GM19395 (cell line): ENCODE measurements around the gene CTNNBL1.
"Not testable (repeated sequence)": the region's sequence is repeated elsewhere in the genome, so short reads cannot be mapped to it uniquely, and the experiment has no call there.

Experiments
- ATAC-seq: cut with Tn5 transposase; IDR thresholded peaks from one replicate; pipeline ENCODE4 v1.9.1; 2021; ENCODE audit warnings: mild to moderate bottlenecking, moderate library complexity; ENCODE audit not compliant: unreplicated experiment

The CTNNBL1 gene, protein sequence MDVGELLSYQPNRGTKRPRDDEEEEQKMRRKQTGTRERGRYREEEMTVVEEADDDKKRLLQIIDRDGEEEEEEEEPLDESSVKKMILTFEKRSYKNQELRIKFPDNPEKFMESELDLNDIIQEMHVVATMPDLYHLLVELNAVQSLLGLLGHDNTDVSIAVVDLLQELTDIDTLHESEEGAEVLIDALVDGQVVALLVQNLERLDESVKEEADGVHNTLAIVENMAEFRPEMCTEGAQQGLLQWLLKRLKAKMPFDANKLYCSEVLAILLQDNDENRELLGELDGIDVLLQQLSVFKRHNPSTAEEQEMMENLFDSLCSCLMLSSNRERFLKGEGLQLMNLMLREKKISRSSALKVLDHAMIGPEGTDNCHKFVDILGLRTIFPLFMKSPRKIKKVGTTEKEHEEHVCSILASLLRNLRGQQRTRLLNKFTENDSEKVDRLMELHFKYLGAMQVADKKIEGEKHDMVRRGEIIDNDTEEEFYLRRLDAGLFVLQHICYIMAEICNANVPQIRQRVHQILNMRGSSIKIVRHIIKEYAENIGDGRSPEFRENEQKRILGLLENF

DNA sequence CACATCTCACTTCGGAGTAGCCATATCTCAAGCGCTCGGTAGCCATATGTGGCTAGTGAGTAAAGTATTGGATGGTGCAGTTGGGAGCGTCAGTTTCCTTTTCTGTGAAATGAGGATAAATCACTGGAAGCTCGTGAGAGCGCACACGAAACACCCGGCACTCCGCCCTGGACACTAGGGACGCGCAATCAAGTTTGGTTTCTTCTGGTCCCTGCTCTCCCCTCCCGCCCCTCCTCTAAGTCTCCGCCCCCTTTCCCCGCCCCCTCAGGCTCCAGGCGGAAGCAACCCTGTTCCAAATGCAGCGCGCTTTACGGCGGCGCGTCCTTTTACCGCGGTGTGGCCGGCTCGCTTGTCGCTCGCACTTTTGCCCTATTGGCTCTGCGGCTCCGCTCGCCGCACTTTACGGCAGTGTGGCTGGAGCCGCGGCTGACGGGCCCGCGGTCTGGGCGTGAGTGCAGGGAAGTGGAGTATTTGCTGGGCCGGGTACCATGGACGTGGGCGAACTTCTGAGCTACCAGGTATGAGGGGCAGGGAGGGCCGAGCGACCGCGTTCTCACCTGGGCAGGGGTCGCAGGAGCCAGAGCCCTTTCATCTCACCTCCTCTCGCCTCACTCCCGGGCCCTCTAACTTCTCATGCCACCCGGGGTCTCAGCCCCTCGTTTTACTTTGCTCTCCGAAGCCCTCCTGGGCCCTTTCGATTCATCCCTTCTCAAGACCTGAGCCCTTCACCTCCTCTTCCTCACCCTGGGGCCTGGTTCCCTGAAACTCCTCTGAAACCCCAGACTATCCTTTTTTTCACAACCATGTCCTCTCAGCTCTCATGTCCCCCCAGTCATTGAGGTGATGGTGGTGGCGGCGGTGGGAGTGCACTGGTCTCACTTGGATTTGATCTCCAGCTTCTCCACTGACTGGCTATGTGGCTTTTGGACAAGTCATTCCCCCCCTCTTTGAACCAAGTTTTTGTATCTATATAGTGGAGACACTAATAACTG is at the start of gene CTNNBL1:
Gene CTNNBL1 (plus strand): TSS at position 396 of the 992 bp plus-strand sequence. CDS start 93 bp downstream, at position 489.
- peak; percentile 72 for ATAC-seq

DNA sequence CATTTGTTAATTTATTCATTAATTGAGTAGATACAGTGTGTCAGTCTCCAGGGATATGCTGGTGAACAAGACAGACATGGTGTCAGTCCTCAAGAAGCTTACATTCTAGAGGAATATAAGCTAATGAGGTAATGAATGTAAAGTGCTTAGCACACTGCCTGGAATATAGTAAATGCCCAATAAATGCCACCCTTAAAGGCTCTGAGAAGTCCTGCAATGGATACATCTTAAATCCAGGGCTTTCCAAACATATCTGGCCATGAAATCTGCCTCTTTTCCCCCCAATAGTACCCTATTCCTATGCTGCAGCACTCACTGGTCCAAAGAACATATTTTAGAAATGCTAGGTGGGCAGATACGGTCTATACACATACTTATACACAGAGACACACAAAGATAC is 49.2 kb upstream of the CTNNBL1 start:
- no peak for ATAC-seq

DNA sequence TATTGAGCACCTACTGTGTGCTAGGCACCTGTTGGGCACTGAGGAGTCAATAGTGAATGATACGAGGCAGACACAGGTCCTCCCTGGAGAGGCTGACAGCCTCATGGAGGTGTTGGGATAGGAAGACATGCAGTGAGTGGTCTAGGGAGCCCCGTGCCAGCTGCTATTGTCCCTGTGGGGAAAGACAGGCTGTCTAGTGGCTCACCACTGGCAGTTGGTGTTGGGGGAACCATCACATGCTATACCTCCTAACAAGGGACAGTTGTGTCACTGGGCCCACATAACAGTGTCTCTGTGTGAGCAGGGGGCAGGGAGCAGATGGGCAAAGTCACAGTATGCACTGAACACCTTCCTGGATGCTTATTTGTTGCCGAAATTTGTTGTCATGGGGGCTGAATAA is 45.9 kb upstream of the CTNNBL1 start:
- no peak for ATAC-seq

DNA sequence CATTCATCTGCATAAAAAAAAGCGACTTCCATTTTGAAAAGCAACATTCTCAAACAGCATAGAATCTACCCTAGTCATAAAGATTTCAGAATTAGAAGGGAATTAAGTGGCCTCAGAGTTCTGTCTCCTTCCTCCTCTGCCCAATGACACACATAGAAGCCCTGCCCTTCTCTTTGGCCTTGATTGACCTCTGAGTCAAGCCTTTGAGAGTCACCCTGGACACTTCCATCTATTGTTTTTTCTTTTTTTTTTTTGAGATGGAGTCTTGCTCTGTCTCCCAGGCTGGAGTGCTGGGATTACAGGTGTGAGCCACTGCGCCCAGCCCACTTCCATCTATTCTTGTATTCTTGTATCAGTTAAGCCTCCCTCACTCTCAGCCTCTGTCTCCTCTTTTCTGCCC is 44.8 kb upstream of the CTNNBL1 start:
- ATAC-seq = no peak

DNA sequence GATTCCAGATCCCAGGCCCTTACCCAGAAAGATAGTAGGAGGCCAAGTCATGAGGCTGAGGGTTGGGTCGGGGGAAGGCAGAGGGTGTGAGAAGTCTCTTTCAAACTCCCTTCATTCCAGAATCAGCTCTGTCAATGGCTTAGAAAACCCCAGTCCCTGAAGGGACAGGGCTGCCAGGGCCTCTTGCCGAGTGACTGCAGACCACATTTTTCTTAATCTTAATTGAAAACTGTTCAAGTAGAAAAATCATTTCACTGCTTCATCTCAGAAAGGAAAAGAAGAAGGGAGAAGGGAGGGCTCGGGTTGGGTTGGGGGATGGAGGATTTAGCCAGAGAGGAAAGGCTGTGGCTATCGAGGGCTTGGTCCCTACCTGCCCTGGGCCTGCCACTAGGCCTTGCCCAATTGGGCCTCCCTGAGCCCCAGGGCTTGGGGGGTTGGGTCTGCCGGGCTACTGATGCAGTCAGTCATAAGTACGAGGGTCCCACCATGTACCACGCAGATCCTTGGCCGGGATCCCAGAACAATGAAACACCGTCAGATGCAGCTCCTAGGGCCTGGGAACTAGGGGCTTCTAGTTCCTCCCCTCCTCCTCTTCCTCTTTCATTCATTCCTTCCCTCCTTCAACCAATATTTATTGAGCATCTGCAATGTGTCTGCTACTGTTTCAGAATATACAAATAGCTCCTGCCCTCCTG is 44.0 kb upstream of the CTNNBL1 start:
- ATAC-seq = no peak

DNA sequence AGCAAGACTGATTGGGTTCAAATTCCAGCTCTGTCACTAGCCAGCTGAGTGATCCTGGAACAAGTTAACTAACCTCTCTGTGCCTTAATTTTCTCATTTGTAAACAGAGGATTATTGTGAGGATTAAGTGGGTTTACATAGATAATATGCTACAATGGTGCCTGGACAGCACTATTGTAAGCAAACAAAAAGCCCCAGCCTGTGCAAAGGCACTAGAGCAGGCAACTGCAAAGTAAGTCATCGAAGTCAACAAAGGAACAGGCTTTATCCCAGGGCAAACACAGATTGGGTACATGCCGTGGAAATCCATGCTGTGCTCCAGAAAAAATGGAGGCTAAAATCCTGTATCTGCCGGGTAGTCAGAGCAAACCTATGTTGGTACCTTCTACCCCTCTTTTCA is 43.2 kb upstream of the CTNNBL1 start:
- ATAC-seq = no peak

DNA sequence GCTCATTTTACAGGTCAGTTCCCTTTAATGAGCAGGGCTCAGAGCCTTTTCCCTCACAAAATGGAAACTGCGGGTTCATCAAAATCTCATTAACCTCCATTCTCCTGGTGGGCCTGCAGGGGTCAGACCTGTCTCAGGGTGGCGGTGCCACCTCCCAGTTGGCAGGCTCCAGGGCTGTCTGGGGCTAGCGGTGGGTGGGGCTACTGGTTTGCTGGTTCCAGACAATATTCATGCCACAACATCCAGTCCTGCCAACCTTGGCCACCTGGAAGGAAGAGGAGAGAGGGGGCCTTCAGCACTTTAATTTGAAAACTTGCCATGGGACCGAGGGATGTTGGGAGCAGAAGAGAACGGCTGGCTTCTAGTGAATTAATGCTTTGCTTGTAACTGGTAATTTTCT is 41.9 kb upstream of the CTNNBL1 start:
- no peak for ATAC-seq

DNA sequence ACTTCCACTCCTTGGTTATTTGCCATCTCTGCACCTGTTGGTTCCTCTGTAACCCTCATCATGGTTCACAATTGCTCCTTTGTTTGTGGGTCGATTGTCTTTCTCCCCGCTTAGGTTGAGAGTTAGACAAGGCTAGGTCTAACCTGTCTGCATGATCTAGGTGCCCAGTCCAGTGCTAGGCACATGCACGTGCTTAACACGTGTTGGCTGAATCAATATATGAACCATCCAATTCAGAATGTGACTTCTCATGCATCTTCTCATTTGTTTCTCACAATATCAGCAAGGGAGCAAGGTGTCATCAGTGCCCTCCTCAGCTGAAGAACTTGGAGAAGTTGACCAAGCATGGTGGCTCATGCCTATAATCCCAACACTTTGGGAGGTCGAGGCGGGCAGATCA is 36.9 kb upstream of the CTNNBL1 start:
- ATAC-seq = no peak

DNA sequence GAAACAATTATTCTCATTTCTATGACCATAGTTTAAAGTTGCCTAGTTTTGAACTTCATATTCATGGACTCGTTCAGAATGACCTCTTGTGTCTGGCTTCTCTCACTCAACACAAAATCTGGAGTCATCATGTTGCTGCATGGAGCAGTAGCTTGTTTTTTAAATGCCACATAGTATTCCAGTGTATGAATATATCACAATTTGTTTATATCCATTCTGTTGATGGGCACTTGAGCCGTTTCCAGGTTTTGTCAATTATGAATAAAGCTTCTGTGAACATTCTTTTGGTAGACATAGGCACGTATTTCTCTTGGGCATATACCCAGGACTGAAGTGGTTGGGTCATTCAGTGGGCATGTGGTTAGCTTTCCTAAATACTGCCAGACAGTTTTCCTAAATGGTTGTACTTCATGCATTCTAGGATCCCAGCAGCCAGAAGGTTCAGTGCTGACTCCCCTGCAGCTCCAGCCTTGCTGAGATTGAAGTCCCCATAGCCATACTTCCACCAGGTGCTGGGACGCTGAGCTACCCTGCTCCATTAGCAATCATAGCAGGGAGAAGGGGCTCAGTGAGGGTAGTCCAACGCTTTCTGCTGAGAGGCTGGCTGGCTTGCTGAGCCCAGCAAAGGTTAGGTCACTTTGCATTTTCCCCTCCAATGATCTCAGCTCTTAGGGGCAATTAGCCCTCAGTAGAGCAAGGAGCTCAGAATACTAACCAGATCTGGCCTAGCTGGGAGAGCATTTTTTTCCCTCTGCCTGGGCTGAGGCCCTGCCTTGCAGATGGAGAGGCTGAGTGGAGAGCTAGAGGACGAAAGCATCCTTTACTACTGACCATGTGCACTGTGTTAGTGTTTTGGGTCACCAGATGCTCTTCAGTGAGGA is 35.7 kb upstream of the CTNNBL1 start:
- ATAC-seq = no peak

DNA sequence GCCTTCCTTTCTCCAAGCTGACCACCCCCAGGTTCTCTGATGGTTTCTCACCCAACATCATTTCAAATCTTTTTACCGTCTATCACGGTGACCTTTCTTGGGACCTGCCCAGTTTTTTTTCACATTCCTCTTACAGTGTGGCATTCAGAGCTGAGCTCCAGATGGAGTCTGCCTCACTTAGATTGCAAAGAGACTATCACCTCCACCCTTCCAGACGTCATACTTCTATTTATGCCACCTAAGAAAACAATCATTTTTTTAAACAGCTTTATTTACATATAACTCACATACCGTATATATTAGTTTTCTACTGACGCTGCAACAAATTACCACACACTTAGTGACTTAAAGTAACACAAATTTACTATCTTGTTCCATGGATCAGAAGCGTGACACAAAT is 32.3 kb upstream of the CTNNBL1 start:
- ATAC-seq = no peak

DNA sequence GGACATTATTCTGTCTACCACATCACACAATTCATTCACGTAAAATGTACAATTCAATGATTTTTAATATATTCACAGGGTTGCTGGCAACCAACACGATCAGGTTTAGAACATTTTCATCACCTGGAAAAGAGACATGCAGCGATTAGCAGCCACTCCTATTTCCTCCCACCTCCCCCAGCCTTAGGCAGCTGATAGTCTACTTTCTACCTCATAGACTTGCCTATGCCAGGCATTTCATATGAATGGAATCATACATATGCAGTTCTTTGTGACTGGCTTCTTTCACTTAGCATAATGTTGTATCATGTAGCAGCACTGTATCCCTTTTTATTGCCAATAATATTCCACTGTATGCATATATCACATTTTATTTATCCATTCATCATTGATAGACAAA is 31.5 kb upstream of the CTNNBL1 start:
- no peak for ATAC-seq

DNA sequence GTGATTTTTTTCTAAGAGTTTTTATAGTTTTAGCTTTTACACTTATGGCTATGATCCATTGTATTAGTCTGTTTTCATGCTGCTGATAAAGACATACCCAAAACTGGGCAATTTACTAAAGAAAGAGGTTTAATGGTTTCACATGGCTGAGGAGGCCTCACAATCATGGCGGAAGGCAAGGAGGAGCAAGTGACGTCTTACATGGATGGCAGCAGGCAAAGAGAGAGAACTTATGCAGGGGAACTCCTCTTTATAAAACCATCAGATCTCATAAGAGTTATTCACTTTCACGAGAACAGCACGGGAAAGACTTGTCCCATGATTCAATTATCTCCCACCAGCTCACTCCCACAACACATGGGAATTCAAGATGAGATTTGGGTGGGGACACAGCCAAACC is 29.2 kb upstream of the CTNNBL1 start:
- ATAC-seq = not testable (repeated sequence)

DNA sequence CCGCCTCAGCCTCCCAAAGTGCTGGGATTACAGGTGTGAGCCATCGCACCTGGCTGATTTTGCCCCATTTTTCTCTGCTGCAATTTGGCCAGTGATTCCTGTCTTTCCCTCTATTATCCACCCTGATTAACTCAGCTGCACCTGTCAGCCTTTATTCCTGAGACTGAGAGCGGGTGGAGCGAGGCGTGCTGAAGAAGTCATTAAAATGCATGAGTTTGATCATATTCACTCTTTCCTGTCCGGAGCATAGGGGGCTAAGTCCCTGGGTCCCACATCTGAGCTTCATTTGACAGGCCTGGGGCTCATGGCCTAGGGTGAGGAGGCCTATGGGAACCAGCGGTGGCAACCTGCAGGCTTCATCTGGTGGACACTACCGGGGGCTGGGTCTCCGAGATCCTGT is 25.7 kb upstream of the CTNNBL1 start:
- ATAC-seq = no peak

DNA sequence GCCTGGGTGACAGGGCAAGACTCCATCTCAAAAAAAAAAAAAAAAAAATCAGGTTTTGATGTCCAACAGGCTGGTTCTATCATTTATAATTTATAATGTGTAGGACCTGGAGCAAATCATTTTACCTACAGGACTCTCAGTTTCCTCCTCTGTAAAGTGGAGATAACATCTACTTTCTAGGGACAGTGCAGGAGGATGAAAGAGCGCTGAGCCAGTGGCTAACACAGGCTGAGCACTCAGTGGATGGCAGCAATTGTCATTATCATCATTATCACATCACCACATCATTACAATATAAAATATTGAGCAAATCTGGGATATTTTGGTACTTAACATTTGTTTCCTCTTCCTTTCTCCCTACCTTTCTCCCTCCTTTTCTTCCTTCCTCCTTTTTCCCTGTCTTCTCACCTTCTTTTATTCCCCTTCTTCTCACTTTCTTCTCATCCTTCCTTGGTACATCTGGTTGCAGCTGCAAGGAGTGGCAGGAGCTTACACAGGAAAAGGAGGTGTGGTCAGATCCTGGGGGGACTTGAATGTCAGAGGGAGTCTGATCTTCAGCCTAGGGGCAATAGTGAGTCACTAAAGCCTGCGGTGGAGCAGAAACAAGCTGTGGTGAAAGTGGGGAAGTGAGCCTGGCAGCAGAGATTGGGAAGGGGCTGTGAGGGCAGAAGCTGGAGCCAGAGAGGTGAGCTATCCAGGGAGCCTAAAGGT is 24.6 kb upstream of the CTNNBL1 start:
- no peak for ATAC-seq

DNA sequence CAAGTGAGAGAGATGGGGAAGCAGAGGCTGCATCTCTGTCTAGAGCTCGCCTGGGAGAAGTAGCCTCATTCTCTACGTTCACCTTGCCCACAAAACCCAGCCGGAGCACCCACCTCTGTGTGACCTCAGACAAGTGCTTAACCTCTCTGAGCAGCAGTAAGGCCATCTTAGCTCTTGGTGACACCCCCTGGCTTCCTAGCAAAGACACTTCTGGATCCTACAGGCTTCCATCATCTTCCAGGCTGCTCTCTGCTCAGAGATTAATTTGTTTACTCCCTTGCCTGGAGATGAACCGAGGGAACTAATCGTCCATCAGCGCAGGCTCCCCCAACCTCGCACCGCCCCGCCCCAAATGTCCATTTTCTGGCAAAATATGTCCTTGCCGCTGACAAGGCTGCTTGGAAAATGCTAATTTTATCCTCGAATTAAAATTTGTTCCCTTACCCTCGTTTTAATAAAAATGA is 24.0 kb upstream of the CTNNBL1 start:
- no peak for ATAC-seq

DNA sequence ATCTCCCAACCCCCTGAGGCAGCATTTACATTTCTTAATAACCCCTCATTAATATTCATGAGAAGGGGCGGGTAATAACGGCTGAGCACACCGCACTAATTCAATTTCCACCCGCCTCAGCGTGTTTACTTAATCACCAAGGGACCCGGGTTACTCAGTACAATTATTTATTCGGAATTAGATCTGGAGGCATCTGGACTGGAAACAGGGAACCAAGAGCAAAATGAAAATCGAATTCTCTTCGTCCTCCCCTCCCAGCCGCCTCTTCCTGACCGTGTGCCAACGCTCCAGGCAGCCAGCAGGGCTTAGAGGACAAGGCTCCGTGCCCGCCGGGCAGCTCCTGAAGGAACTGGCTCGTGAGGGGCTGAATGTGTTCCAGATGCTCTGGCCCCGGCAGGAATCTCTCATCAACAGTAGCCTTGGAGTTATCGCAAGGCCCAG is 23.5 kb upstream of the CTNNBL1 start:
- ATAC-seq = no peak

DNA sequence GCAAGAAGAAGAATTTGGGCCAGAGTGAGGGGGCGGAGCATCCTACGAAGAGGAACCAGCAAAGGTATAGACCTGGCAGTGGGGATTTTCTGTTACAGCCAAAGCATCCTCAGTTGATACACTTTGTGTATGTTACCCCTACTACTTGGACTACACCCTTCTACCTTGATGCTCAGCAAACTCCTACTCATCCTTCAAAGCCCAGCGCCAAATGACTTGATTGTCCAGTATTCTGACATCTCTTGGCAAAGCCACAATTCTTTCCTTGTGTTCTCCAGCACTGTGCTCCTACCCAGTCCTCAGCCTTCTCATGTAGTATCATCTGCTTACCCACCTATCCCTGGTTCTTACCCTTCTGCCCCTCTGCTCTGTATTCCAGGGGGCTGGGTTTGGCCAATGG is 21.7 kb upstream of the CTNNBL1 start:
- no peak for ATAC-seq

DNA sequence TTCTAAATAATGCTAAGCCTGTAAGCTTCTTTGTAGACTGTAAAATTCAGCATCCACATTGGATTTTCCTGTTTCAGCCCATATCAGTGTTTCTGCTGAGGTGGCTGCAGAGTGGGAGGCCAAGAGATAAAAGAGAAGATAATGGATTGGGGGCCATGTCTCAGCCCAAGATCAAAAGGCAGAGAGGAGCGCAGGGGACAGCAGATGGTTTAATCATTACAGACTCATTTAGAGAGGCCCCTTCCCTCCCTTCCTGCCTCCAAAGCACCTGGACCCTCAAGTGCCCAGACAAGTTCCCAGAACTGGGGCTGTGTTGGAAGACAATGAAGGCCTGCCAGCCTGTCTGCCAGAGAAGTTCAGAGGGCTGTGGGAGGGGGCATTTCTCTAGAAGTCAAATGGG is 20.4 kb upstream of the CTNNBL1 start:
- ATAC-seq = no peak

DNA sequence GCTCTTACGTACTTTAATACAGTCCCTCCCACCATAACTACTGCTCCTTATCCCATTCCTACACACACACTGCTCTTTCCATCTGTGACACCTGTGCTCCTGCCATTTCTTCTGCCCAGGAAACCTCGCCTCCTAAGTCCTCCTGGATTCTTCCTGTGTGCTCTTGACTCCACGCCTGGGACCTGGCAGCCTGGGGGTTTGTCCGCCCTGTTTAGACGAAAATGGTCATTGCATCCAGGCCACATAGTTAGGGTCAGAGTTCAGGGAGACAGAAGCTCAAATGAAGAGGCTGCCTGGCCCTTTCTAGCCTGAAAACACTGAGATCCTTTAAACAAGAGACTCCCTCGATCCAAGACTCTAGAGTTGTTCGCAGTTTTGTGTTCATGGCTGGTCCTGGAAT is 17.4 kb upstream of the CTNNBL1 start:
- no peak for ATAC-seq
